HCT116 (cell line): ENCODE results near the gene ERCC4. TPM values are rescaled to one million over a fixed set of nuclear protein-coding genes. Genes with fewer than 3 reads are reported as not detected.

Experiments
- ATAC-seq: fragments of 200-7000 bp; cut with Tn5 transposase; 2 replicates; pipeline ENCODE4 v1.9.1; 2020; ENCODE audit warnings: mild to moderate bottlenecking, moderate library complexity
- BruUV-seq: library from RNA; stranded (reverse); fragments of 400-500 nt; replicated peaks from 2 replicates; lab custom pipeline; 2021; lab: Mats Ljungman, UMichigan
- CTCF ChIA-PET: fragments of 300-600 bp; sonication (Branson Sonifier 250); formaldehyde crosslinking; loops from one replicate; lab custom pipeline; 2021; ENCODE audit warnings: antibody characterized with exemption; lab: Charles Lee
- POLR2A ChIA-PET: fragments of 300-600, 350-600 bp; sonication (Branson Sonifier 250); formaldehyde crosslinking; loops from one replicate; lab custom pipeline; 2021; ENCODE audit warnings: antibody characterized with exemption; lab: Charles Lee
- RAD21 ChIA-PET, 2 experiments: fragments of 300-600 bp; sonication (Branson Sonifier 250); formaldehyde crosslinking; loops; one replicate each; lab custom pipeline; 2023; ENCODE audit warnings: low total read pairs in 2 of 2; ENCODE audit not compliant: uncharacterized antibody in 2 of 2, unreplicated experiment in 2 of 2, low non-redundant PET in 1 of 2; lab: Charles Lee
- DNase-seq: peaks from one replicate; pipeline ENCODE4 v3.0.0-alpha.2; 2010; ENCODE audit warnings: low read depth, low spot score
- H2AFZ ChIP-seq: fragments of 200-600 bp; shearing (Covaris generic), sonication (generic); 2 replicates; pipeline ENCODE4 v1.6.1; 2017; ENCODE audit warnings: low read depth, mixed run types, mixed read lengths, antibody characterized with exemption, low read length; ENCODE audit not compliant: poor library complexity, severe bottlenecking
- H3K27ac ChIP-seq: 2 replicates; pipeline ENCODE4 v1.5.1; 2012; ENCODE audit warnings: low read depth, low read length
- H3K27me3 ChIP-seq: fragments of 200-600 bp; sonication (generic); 2 replicates; pipeline ENCODE4 v1.6.1; 2016; ENCODE audit warnings: mixed run types, low read length, mixed read lengths; ENCODE audit not compliant: insufficient read depth
- H3K36me3 ChIP-seq, 2 experiments: fragments of 200-500 bp in 1 of 2; fragments of 200-600 bp in 1 of 2; sonication (Bioruptor generic) in 1 of 2; sonication (generic) in 1 of 2; 2 replicates each; pipeline versions ENCODE4 v1.5.1 to v1.6.1; 2014 to 2016; ENCODE audit warnings: low read length in 2 of 2, inconsistent platforms in 1 of 2, mixed read lengths in 1 of 2, mixed run types in 1 of 2; ENCODE audit not compliant: insufficient read depth in 2 of 2, control insufficient read depth in 1 of 2
- H3K4me1 ChIP-seq, 2 experiments: fragments of 200-600 bp in 1 of 2; sonication (generic) in 1 of 2; 2 replicates each; pipeline versions ENCODE4 v1.5.1 to v1.6.1; 2012 to 2017; ENCODE audit warnings: low read length in 2 of 2, inconsistent platforms in 1 of 2, mild to moderate bottlenecking in 1 of 2, mixed read lengths in 1 of 2, mixed run types in 1 of 2, moderate library complexity in 1 of 2; ENCODE audit not compliant: insufficient read depth in 2 of 2, control insufficient read depth in 1 of 2
- H3K4me2 ChIP-seq: fragments of 200-600 bp; sonication (generic); 2 replicates; pipeline ENCODE4 v1.6.1; 2017; ENCODE audit warnings: mixed run types, low read length, mixed read lengths
- H3K4me3 ChIP-seq, 2 experiments: fragments of 200-600 bp in 1 of 2; sonication (generic) in 1 of 2; replicated peaks in 1 of 2; 2 replicates each; pipeline ENCODE4 v1.5.1; 2011 to 2016; ENCODE audit warnings: low read length in 2 of 2, control low read depth in 1 of 2, low read depth in 1 of 2, mild to moderate bottlenecking in 1 of 2, mixed read lengths in 1 of 2, mixed run types in 1 of 2
- H3K79me2 ChIP-seq: fragments of 200-600 bp; sonication (generic); 2 replicates; pipeline ENCODE4 v1.6.1; 2017; ENCODE audit warnings: mild to moderate bottlenecking, mixed run types, low read length, moderate library complexity, mixed read lengths; ENCODE audit not compliant: insufficient read depth
- H3K9ac ChIP-seq: fragments of 200-600 bp; sonication (generic); 2 replicates; pipeline ENCODE4 v1.6.1; 2016; ENCODE audit warnings: low read length, mixed read lengths
- H3K9me2 ChIP-seq: fragments of 200-600 bp; sonication (generic), shearing (Covaris generic); 2 replicates; pipeline ENCODE4 v1.6.1; 2017; ENCODE audit warnings: mixed run types, mild to moderate bottlenecking, moderate library complexity; ENCODE audit not compliant: insufficient read depth
- H3K9me3 ChIP-seq, 2 experiments: fragments of 200-500 bp in 1 of 2; fragments of 200-600 bp in 1 of 2; sonication (Bioruptor generic) in 1 of 2; sonication (generic) in 1 of 2; 2 replicates each; pipeline ENCODE4 v1.6.1; 2014 to 2017; ENCODE audit warnings: low read length in 2 of 2, mixed read lengths in 2 of 2, inconsistent platforms in 1 of 2, low read depth in 1 of 2, mild to moderate bottlenecking in 1 of 2, mixed run types in 1 of 2, moderate library complexity in 1 of 2; ENCODE audit not compliant: control insufficient read depth in 1 of 2, insufficient read depth in 1 of 2
- H4K20me1 ChIP-seq: fragments of 200-600 bp; sonication (generic), shearing (Covaris generic); 2 replicates; pipeline ENCODE4 v1.6.1; 2017; ENCODE audit warnings: mixed run types, mild to moderate bottlenecking, moderate library complexity; ENCODE audit not compliant: insufficient read depth
- CBX3 ChIP-seq: IDR thresholded peaks from 2 replicates; pipeline ENCODE4 v1.6.1; 2012; ENCODE audit warnings: low read depth
- EGR1 ChIP-seq: IDR thresholded peaks from 2 replicates; pipeline ENCODE4 v1.6.1; 2012; ENCODE audit warnings: low read depth
- EZH2phosphoT487 ChIP-seq: fragments of 200-600 bp; IDR thresholded peaks from 2 replicates; pipeline ENCODE4 v1.6.1; 2018; ENCODE audit warnings: antibody characterized with exemption, borderline replicate concordance
- JUND ChIP-seq: IDR thresholded peaks from 2 replicates; pipeline ENCODE4 v1.6.1; 2012
- MAX ChIP-seq: IDR thresholded peaks from 2 replicates; pipeline ENCODE4 v1.6.1; 2012
- SP1 ChIP-seq: IDR thresholded peaks from 2 replicates; pipeline ENCODE4 v1.6.1; 2012; ENCODE audit warnings: low read depth
- YY1 ChIP-seq: IDR thresholded peaks from 2 replicates; pipeline ENCODE4 v1.6.1; 2011; ENCODE audit warnings: low read length, low read depth, moderate library complexity, mild to moderate bottlenecking; ENCODE audit not compliant: insufficient replicate concordance; ENCODE audit errors: extremely low read depth
- ZFX ChIP-seq: fragments of 450-650 bp; IDR thresholded peaks from 2 replicates; pipeline ENCODE4 v1.6.1; 2017
- ZNF274 ChIP-seq: fragments of 200-500 bp; sonication (Bioruptor generic); IDR thresholded peaks from 2 replicates; pipeline ENCODE4 v1.6.1; 2014; ENCODE audit warnings: mild to moderate bottlenecking, low read depth, low read length, inconsistent platforms
- intact Hi-C: fragments of 100-400 bp; cut with micrococcal nuclease; formaldehyde crosslinking; loops from 2 replicates; pipeline ENCODE4 v1.10.0; 2022
- total RNA-seq: library from RNA; stranded (reverse); gene quantifications from one replicate; pipeline ENCODE4 v1.2.1, GENCODE V29; 2021; ENCODE audit not compliant: unreplicated experiment
- TF ChIP-seq, protein P1 (sequence below), 3 experiments: fragments of 200-600 bp in 1 of 3; sonication (generic) in 1 of 3; IDR thresholded peaks in 2 of 3; conservative IDR thresholded peaks in 1 of 3; 2 replicates each; pipeline ENCODE4 v1.5.1; 2012 to 2017; ENCODE audit warnings: low read depth in 2 of 3, low read length in 2 of 3, antibody characterized with exemption in 1 of 3, borderline replicate concordance in 1 of 3, control low read depth in 1 of 3, mild to moderate bottlenecking in 1 of 3, mixed read lengths in 1 of 3, mixed run types in 1 of 3, moderate library complexity in 1 of 3; ENCODE audit not compliant: insufficient read depth in 1 of 3
- TF ChIP-seq, protein P2 (sequence below): IDR thresholded peaks from 2 replicates; pipeline ENCODE4 v1.6.1; 2011; ENCODE audit warnings: mild to moderate bottlenecking, low read length, moderate library complexity; ENCODE audit not compliant: insufficient replicate concordance; ENCODE audit errors: extremely low read depth

Gene ERCC4
- total RNA-seq, 1 experiment from 2014 or later, result 10.4 TPM

- DNase-seq (no peak), ATAC-seq (no peak)
- Histone ChIP-seq H2AFZ (no peak overlapping the region), H3K4me2 (no peak overlapping the region), H3K79me2 (no peaks in the 10 kb centered on the region), H3K27ac (no peak overlapping the region), H3K27me3 (no peaks in the 10 kb centered on the region), H3K9me3 (no peaks in the 10 kb centered on the region), H3K4me3 (no peak overlapping the region), H3K9me2 (no peaks in the 10 kb centered on the region), H3K4me1 (peaks cover 6 to 9% of the 10 kb centered on the region in 2 experiments), H4K20me1 (no peaks in the 10 kb centered on the region), H3K9ac (no peak overlapping the region), H3K36me3 (no peaks in the 10 kb centered on the region)
- intact Hi-C loops, result no loop called here
- no peak for TF ChIP-seq ZNF274
- TF ChIP-seq SP1, result no peak
- no peak for TF ChIP-seq YY1
- TF ChIP-seq ZFX, result no peak
- CTCF ChIA-PET, result interaction anchor here (1.3 kb wide), 1 partner anchor 28 kb away, joined by 5 read pairs; no protein-coding TSS in a partner anchor
- POLR2A ChIA-PET, result no interaction called here
- RAD21 ChIA-PET, result no interaction called here
- no TSS peak for BruUV-seq
These were observed 31.7 kb downstream of the ERCC4 start for GRCh38 chr16:13951611-13952010.

- Histone ChIP-seq H2AFZ (no peak overlapping the region), H3K4me2 (no peak overlapping the region), H4K20me1 (no peaks in the 10 kb centered on the region), H3K9ac (no peak overlapping the region), H3K27ac (no peak overlapping the region), H3K4me1 (peaks cover 25% of the 10 kb centered on the region in 2 experiments), H3K27me3 (no peaks in the 10 kb centered on the region), H3K9me3 (no peaks in the 10 kb centered on the region), H3K9me2 (no peaks in the 10 kb centered on the region), H3K4me3 (no peak overlapping the region), H3K36me3 (no peaks in the 10 kb centered on the region), H3K79me2 (no peaks in the 10 kb centered on the region)
- TF ChIP-seq EZH2phosphoT487 (no peak), MAX (no peak), ZFX (no peak), JUND (no peak), CBX3 (no peak), EGR1 (no peak)
- TF ChIP-seq, protein P1, sequence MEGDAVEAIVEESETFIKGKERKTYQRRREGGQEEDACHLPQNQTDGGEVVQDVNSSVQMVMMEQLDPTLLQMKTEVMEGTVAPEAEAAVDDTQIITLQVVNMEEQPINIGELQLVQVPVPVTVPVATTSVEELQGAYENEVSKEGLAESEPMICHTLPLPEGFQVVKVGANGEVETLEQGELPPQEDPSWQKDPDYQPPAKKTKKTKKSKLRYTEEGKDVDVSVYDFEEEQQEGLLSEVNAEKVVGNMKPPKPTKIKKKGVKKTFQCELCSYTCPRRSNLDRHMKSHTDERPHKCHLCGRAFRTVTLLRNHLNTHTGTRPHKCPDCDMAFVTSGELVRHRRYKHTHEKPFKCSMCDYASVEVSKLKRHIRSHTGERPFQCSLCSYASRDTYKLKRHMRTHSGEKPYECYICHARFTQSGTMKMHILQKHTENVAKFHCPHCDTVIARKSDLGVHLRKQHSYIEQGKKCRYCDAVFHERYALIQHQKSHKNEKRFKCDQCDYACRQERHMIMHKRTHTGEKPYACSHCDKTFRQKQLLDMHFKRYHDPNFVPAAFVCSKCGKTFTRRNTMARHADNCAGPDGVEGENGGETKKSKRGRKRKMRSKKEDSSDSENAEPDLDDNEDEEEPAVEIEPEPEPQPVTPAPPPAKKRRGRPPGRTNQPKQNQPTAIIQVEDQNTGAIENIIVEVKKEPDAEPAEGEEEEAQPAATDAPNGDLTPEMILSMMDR (IDR thresholded peaks at IDR 0.05 in 2 of 3, conservative IDR thresholded peaks at IDR 0.05 in 1 of 3; ENCODE audit: borderline replicate concordance in 1 of 3, insufficient read depth in 1 of 3, low read depth in 2 of 3, low read length in 2 of 3), result no peak
- TF ChIP-seq, protein P2, sequence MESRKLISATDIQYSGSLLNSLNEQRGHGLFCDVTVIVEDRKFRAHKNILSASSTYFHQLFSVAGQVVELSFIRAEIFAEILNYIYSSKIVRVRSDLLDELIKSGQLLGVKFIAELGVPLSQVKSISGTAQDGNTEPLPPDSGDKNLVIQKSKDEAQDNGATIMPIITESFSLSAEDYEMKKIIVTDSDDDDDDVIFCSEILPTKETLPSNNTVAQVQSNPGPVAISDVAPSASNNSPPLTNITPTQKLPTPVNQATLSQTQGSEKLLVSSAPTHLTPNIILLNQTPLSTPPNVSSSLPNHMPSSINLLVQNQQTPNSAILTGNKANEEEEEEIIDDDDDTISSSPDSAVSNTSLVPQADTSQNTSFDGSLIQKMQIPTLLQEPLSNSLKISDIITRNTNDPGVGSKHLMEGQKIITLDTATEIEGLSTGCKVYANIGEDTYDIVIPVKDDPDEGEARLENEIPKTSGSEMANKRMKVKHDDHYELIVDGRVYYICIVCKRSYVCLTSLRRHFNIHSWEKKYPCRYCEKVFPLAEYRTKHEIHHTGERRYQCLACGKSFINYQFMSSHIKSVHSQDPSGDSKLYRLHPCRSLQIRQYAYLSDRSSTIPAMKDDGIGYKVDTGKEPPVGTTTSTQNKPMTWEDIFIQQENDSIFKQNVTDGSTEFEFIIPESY, result no peak
- CTCF ChIA-PET, result no interaction called here
- no TSS peak for BruUV-seq
- intact Hi-C loops, result no loop called here
- RAD21 ChIA-PET, result no interaction called here
- ATAC-seq, result no peak
- POLR2A ChIA-PET, result no interaction called here
- no peak for DNase-seq
These were observed 33.5 kb downstream of the ERCC4 start for GRCh38 chr16:13953501-13953900.
